ENCODE data around the gene SLC13A2.

SLC13A2 gene

GRCh38 chr17:28540231-28540630 lies 66.8 kb downstream of the SLC13A2 start:
- no peak for DNase-seq

- no peak for DNase-seq
These were observed 68.0 kb downstream of the SLC13A2 start for GRCh38 chr17:28541439-28541838.

GRCh38 chr17:28544402-28545140 lies 71.1 kb downstream of the SLC13A2 start:
- no peak for DNase-seq

- DNase-seq: no peak
These were observed 71.7 kb downstream of the SLC13A2 start for GRCh38 chr17:28545141-28545503.

GRCh38 chr17:28545787-28546415 lies 72.5 kb downstream of the SLC13A2 start:
- DNase-seq: no peak

- no peak for DNase-seq
These were observed 73.7 kb downstream of the SLC13A2 start for GRCh38 chr17:28547096-28547622.

All from activated CD4-positive, alpha-beta T cell treated with anti-CD3 and anti-CD28 coated beads for 4 hours (primary cell).